Astrocyte (in vitro differentiated cells and primary cell): ENCODE measurements around the gene TANGO2. TPM values are rescaled to one million over a fixed set of nuclear protein-coding genes. Genes with fewer than 3 reads are reported as not detected.
A peak's percentile ranks its signal among the peaks of the same experiment; 100 is the strongest.

Experiments used
- DNase-seq: peaks from one replicate; pipeline ENCODE4 v3.0.0-alpha.2; 2010; ENCODE audit warnings: low read depth
- FAIRE-seq: peaks from 2 replicates; lab custom pipeline; 2011; peaks lifted over from hg19 to GRCh38; lab: Jason Lieb, UNC
- H2AFZ ChIP-seq: 2 replicates; pipeline ENCODE4 v1.6.0; 2012; ENCODE audit warnings: low read depth, low read length, inconsistent platforms
- H3K27ac ChIP-seq: 2 replicates; pipeline ENCODE4 v1.5.1; 2011; ENCODE audit warnings: low read depth, low read length, inconsistent platforms
- H3K27me3 ChIP-seq: 2 replicates; pipeline ENCODE4 v1.6.0; 2011; ENCODE audit warnings: low read length, inconsistent platforms; ENCODE audit not compliant: insufficient read depth
- H3K36me3 ChIP-seq: 2 replicates; pipeline ENCODE4 v1.5.1; 2011; ENCODE audit warnings: low read length, inconsistent platforms; ENCODE audit not compliant: insufficient read depth
- H3K4me1 ChIP-seq: 2 replicates; pipeline ENCODE4 v1.5.1; 2011; ENCODE audit warnings: low read length, inconsistent platforms; ENCODE audit not compliant: insufficient read depth
- H3K4me2 ChIP-seq: 2 replicates; pipeline ENCODE4 v1.6.0; 2012; ENCODE audit warnings: low read length, inconsistent platforms
- H3K4me3 ChIP-seq: 2 replicates; pipeline ENCODE4 v1.5.1; 2011; ENCODE audit warnings: low read depth, mild to moderate bottlenecking, low read length, inconsistent platforms; ENCODE audit not compliant: insufficient read depth
- H3K79me2 ChIP-seq: 2 replicates; pipeline ENCODE4 v1.6.0; 2012; ENCODE audit warnings: mild to moderate bottlenecking, low read length, inconsistent platforms; ENCODE audit not compliant: insufficient read depth
- H3K9ac ChIP-seq: 2 replicates; pipeline ENCODE4 v1.6.0; 2012; ENCODE audit warnings: mild to moderate bottlenecking, low read length, inconsistent platforms
- H3K9me3 ChIP-seq: 2 replicates; pipeline ENCODE4 v1.5.1; 2012; ENCODE audit warnings: low read depth, mild to moderate bottlenecking, low read length, inconsistent platforms; ENCODE audit not compliant: insufficient read depth
- H4K20me1 ChIP-seq: 2 replicates; pipeline ENCODE4 v1.6.0; 2012; ENCODE audit warnings: low read length, inconsistent platforms; ENCODE audit not compliant: insufficient read depth
- H3K27ac Mint-ChIP-seq: one replicate; pipeline ENCODE4 v1.8.0; 2021; ENCODE audit warnings: mild to moderate bottlenecking, mixed read lengths; ENCODE audit not compliant: unreplicated experiment
- H3K27me3 Mint-ChIP-seq: one replicate; pipeline ENCODE4 v1.8.0; 2021; ENCODE audit warnings: low read depth, mixed read lengths; ENCODE audit not compliant: unreplicated experiment
- H3K36me3 Mint-ChIP-seq: one replicate; pipeline ENCODE4 v1.8.0; 2021; ENCODE audit warnings: low read depth, mixed read lengths; ENCODE audit not compliant: unreplicated experiment
- H3K4me1 Mint-ChIP-seq: one replicate; pipeline ENCODE4 v1.8.0; 2021; ENCODE audit warnings: low read depth, mixed read lengths; ENCODE audit not compliant: unreplicated experiment
- H3K4me3 Mint-ChIP-seq: one replicate; pipeline ENCODE4 v1.8.0; 2021; ENCODE audit warnings: mild to moderate bottlenecking, moderate library complexity, mixed read lengths; ENCODE audit not compliant: unreplicated experiment
- H3K9me3 Mint-ChIP-seq: one replicate; pipeline ENCODE4 v1.8.0; 2021; ENCODE audit warnings: mild to moderate bottlenecking, mixed read lengths; ENCODE audit not compliant: unreplicated experiment
- CTCF ChIP-seq: IDR thresholded peaks from 2 replicates; pipeline ENCODE4 v1.5.1; 2011; ENCODE audit warnings: low read depth, mild to moderate bottlenecking, inconsistent platforms, low read length, moderate library complexity; ENCODE audit not compliant: insufficient read depth
- EZH2 ChIP-seq: IDR thresholded peaks from 2 replicates; pipeline ENCODE4 v1.6.1; 2012; ENCODE audit warnings: mild to moderate bottlenecking, low read length, inconsistent platforms; ENCODE audit not compliant: insufficient read depth
- total RNA-seq: library from RNA; stranded (reverse); gene quantifications from 2 replicates; pipeline ENCODE4 v1.2.1, GENCODE V29; 2021

The TANGO2 gene
- total RNA-seq, 1 donor from 2014 or later: 28.0 TPM

GRCh38 chr22:20015971-20016733, 4.8 kb upstream of the TANGO2 start:
- Histone ChIP-seq H3K4me1 (peaks cover 7% of the 10 kb centered on the region), H3K27me3 (peaks cover 12% of the 10 kb centered on the region), H4K20me1 (peaks cover 4% of the 10 kb centered on the region), H3K27ac (no peak overlapping the region), H3K4me2 (peak overlapping the region; percentile 92), H3K9me3 (no peaks in the 10 kb centered on the region), H3K4me3 (peak overlapping the region; percentile 59), H2AFZ (peak overlapping the region; percentile 58), H3K9ac (peak overlapping the region; percentile 39), H3K36me3 (no peaks in the 10 kb centered on the region), H3K79me2 (peaks cover 2% of the 10 kb centered on the region)
- no peaks in the 10 kb centered on the region for H3K36me3 Mint-ChIP-seq
- TF ChIP-seq EZH2 (no peak), CTCF (no peak)
- H3K4me3 Mint-ChIP-seq: no peak overlapping the region
- peaks cover 2% of the 10 kb centered on the region for H3K4me1 Mint-ChIP-seq
- no peak overlapping the region for H3K27ac Mint-ChIP-seq
- FAIRE-seq (no peak), DNase-seq (no peak)
- H3K9me3 Mint-ChIP-seq: no peaks in the 10 kb centered on the region
- peaks cover 40% of the 10 kb centered on the region for H3K27me3 Mint-ChIP-seq

DNA sequence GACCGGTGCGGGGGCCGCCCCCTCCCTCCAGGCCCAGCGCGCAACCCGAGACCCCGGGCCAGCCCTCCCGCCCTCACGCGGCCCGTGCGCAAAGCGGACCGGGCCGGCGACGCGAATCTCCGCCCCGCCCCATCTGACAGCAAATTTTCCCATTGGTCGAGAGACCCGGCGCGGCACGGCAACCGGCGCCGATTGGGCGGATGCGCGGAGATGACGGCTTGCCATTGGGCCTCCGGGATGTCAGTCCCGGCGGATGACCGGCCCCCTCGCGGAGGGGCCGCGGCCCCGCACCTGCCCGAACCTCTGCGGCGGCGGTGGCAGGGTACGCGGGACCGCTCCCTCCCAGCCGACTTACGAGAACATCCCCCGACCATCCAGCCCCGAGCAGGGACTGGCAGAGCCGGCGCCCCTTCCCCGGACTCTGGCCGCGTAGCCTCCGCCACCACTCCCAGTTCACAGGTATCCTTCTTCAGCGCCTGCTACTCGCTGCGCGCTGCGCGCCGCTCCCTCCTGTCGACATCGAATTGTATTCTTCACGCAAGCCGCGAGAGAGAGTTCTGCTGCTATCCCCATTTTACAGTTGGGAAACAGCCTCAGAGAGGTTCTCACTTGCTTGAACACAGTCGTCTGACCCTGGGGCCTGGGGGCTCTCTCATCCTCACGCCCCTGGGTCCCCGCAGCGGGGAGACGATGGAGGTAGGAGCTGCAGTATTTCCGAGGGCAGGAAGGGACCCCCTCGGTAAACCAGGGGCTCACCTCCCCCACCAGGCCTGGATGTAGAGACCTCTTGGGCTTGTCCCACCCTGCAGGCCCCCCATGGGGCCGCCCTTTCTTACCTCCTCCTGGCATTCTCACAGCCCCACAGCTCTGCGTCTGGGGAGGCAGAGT, 3.9 kb upstream of the TANGO2 start, which contains the start of gene ARVCF:
Gene ARVCF, minus strand, starts transcription at position 90 of the 888 bp plus-strand sequence. CDS start 26,029 bp downstream, outside the sequence.
- no peak within 1 kb of the TSS for H3K27ac Mint-ChIP-seq

More for the DNA sequence above, 3.9 kb upstream of the TANGO2 start, which contains the start of gene ARVCF:
- Histone ChIP-seq H3K9ac (peak within 1 kb of the TSS; percentile 39), H4K20me1 (peaks cover 10% of the 10 kb centered on the region), H3K4me1 (peaks cover 13% of the 10 kb centered on the region), H3K36me3 (no peaks in the 10 kb centered on the region), H3K27me3 (peaks cover 12% of the 10 kb centered on the region), H3K9me3 (no peaks in the 10 kb centered on the region), H3K79me2 (peaks cover 10% of the 10 kb centered on the region), H3K4me2 (peak within 1 kb of the TSS; percentile 92), H2AFZ (peak within 1 kb of the TSS; percentile 80), H3K4me3 (peak within 1 kb of the TSS; percentile 59), H3K27ac (no peak within 1 kb of the TSS)
- peak within 1 kb of the TSS; percentile 79 for H3K4me3 Mint-ChIP-seq
- peaks cover 40% of the 10 kb centered on the region for H3K27me3 Mint-ChIP-seq
- TF ChIP-seq CTCF (no peak), EZH2 (no peak)
- DNase-seq (peak; percentile 77), FAIRE-seq (no peak)
- peaks cover 2% of the 10 kb centered on the region for H3K4me1 Mint-ChIP-seq
- H3K9me3 Mint-ChIP-seq: no peaks in the 10 kb centered on the region
- no peaks in the 10 kb centered on the region for H3K36me3 Mint-ChIP-seq
